Pericardium fibroblast (primary cell): ENCODE data around the gene C10orf105. TPM values are rescaled to one million over a fixed set of nuclear protein-coding genes. Genes with fewer than 3 reads are reported as not detected.

ENCODE experiments used
- total RNA-seq: library from RNA; depleted of rRNA; stranded (reverse); fragments of >200 nt; gene quantifications from 2 replicates; pipeline ENCODE4 v1.2.3, GENCODE V29; 2015

The C10orf105 gene, protein sequence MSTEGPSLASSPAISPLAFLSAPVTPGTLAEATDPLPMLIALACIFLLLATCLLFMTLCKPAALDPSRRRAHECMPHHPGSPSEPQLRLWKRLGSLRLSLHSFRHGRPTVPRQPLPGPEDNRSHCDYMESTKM
- 0.12 TPM in 1 of 2 replicates, not detected in the other for total RNA-seq

GRCh38 chr10:71719464-71720201 is at the start of gene C10orf105:
C10orf105 (minus strand) TSS chr10:71719778; CDS start chr10:71716337, 3,441 bp downstream.

Other genes with a start within 250 kb of the C10orf105 start
- 28.3 and 82.9 TPM in 2 replicates for gene VSIR, start 53.7 kb upstream of the C10orf105 start, total RNA-seq
- gene PSAP, start 131.5 kb upstream of the C10orf105 start, total RNA-seq, result 978 and 1,201 TPM in 2 replicates
- 23.7 and 26.3 TPM in 2 replicates for gene CHST3, start 244.6 kb upstream of the C10orf105 start, total RNA-seq